ENCODE results near the gene OXER1.

Gene OXER1

GRCh38 chr2:42769583-42770287, 5.8 kb upstream of the OXER1 start:
- DNase-seq (ENCODE audit: low read depth in 2 of 2), result no peak

- no peak for DNase-seq (ENCODE audit: low read depth in 2 of 2)
Measured at GRCh38 chr2:42768706-42769256, 4.8 kb upstream of the OXER1 start.

GRCh38 chr2:42767899-42768705, 4.2 kb upstream of the OXER1 start:
- DNase-seq (ENCODE audit: low read depth in 2 of 2), result no peak

DNA sequence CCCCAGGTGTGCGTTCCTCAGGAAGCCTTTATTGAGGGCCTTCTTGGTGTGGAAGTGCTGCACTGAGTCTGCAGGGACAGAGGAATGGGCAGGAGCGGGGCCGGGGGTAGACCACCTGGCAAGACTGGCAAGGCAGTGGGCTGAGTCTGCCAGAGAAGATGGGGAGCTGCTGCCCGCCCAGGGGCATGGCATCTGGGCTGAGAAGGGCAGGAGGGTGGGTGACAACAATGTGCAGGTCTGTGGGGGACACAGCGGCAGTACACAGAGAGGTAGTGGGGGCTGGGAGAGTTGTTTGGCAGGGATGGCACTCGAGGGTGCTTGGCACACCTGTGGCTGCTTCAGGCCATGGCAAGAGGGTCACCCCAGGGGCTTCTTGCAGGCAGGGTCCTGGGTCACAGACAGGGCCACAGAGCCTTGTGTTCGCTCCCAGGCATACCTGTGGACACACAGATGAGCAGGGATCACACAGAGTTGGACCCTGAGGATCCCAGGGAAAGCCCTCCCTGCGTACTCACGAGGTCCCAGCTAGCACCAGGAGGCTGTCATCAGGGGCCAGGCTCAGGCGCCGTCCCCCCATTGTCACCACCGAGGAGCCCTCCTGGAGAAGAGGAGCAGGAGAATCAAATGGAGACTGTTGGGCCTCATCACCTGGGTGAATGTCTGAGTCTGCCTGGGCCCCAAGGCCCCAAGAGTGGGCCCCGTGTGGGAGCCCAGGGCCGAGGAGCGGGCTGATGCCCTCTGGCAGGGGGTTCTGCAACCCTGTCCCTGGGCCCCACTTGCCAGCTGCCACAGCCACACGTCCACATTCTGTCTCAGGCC, 3.4 kb upstream of the OXER1 start:
- no peak for DNase-seq (ENCODE audit: low read depth in 2 of 2)

GRCh38 chr2:42765686-42766085, 1.8 kb upstream of the OXER1 start:
- DNase-seq (ENCODE audit: low read depth in 2 of 2), result no peak

- DNase-seq (ENCODE audit: low read depth in 2 of 2), result no peak
Measured at GRCh38 chr2:42764901-42765300, 966 bp upstream of the OXER1 start.

GRCh38 chr2:42762823-42763804, 821 bp downstream of the OXER1 start:
- no peak for DNase-seq (ENCODE audit: low read depth in 2 of 2)

DNA sequence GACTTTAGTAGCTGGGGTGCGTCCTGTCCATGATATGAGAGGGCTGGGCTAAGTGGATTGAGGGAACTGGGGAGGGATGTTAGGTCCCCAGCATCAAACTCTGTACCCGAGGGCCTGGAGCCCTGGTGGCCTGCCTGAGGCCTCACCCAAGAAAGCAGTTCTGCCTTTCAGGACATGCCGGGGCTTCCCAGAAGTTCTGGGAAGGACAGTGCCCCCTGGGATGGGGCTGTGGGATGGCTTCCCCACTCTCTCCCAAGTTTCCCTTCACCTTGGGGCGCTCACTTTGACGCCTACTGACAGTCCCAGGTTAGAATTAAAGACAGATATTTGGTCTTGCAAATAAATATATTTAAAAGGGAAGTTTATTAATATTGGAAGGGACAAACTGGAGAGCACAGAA, 1.8 kb downstream of the OXER1 start:
- no peak for DNase-seq (ENCODE audit: low read depth in 2 of 2)

- no peak for DNase-seq (ENCODE audit: low read depth in 2 of 2)
Measured at GRCh38 chr2:42761554-42761953, 2.4 kb downstream of the OXER1 start.

- DNase-seq (ENCODE audit: low read depth in 2 of 2), result no peak
Measured at GRCh38 chr2:42758751-42759150, 5.2 kb downstream of the OXER1 start.

- no peak for DNase-seq (ENCODE audit: low read depth in 2 of 2)
Measured at GRCh38 chr2:42757981-42758740, 5.8 kb downstream of the OXER1 start.

DNA sequence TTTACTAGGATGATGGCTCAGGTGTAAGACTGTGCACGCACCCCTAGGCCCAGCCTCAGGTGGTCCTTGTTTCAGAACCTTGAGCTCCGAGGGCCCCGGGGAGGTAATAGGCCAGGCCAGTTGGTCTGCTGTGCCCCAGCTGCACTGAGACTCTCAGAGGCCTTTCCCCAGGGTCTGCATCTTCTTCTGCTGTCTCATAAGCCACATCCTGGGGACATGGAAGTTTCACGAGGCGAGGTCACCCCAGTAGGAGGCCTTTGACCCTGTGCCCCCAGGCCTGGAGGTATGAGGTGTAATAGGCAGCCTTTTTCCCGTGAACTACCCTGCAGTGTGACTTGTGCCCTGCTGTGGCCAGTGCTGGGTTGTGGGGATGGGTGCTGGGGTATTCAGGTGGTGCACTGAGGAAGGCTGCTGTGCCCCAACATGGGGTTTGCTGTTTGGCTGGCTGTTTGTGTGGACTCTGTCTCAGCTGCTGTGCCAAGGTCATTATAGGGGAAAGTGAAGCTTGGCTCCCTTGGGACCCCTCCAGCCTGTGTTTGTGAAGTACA, 6.9 kb downstream of the OXER1 start:
- no peak for DNase-seq (ENCODE audit: low read depth in 2 of 2)

DNA sequence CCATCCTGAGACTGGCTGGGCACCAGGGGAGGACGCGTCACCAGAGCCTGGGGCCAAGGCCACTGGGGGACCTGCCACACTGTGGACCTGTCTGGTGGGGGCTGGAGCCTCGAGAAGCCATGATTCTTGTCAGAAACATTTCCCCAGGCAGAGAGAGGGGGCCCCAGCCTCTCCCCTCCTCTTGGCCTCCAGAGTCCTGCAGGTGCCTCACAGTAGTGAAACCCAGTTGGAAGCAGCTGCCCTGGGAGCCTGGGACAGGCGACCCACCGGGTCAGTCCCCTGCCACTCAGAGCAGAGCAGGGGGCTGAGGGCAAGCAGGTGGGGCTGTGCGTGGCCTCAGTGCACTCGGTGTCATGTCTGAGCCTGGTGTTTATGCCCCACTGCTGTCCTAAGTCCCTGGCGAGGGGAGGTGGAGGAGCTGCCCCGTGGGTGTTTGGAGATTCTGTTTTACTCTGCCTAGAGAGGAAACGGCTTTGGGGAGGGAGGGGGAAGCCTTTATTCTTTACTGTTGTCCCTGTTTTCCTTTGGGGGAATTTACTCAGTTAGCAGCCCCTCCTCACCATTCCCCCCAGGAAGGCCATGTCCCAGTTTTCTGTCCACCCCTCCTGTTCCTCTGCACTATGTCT, 7.7 kb downstream of the OXER1 start:
- DNase-seq (ENCODE audit: low read depth in 2 of 2), result no peak

DNA sequence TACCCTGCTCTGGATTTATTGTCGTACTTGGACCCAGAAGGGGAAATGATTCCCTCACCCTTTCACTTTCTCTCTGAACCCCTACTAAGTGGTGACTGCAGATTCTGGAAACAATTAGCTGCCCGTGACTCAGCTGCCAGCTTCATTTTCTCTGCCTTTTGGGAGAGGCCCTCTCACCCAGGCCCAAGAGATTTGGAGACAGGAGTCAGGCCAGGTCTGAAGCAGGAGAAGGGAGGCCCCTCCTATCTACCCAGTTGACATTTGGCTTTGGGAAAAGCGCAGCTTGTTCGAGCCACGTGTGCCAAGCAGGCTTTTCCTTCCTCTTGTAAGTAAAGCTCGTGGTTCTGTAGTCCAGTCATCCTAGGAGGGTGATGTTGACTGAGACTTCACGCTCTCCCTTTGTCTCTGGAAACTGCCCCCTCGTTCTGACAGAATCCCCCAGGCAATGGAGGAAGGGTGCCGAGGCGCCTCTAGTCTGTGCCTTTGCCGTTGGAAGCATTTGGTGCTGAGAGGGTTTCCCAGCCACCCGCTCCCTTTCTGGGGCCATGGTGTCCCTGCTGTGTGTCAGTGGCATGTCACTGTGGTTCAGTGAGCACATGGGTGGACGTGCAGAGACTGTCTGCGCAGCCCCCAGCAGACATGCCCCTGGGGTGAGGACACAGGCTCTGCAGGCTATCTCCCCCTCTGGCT, 8.6 kb downstream of the OXER1 start:
- DNase-seq (ENCODE audit: low read depth in 2 of 2), result no peak

DNA sequence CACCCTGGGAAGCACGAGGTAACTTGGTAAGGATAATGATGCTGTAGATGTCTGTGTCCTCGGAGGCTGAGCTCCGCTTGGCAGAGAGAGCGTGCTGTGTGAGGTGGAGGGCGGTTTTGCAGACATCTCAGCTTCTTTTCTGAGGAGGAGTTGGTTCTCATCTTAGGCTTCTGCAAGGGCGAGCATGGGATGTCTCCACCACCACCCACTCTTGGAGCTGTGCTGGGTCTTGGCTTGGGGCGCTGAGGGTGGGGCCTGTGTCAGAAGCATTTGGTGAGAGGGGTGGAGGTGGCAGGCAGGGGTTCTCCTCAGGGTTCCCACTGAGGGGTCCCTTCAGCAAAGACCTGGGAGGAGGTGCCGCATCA, 9.2 kb downstream of the OXER1 start:
- DNase-seq (ENCODE audit: low read depth in 2 of 2), result no peak

- no peak for DNase-seq (ENCODE audit: low read depth in 2 of 2)
Measured at GRCh38 chr2:42754021-42754775, 9.7 kb downstream of the OXER1 start.

DNA sequence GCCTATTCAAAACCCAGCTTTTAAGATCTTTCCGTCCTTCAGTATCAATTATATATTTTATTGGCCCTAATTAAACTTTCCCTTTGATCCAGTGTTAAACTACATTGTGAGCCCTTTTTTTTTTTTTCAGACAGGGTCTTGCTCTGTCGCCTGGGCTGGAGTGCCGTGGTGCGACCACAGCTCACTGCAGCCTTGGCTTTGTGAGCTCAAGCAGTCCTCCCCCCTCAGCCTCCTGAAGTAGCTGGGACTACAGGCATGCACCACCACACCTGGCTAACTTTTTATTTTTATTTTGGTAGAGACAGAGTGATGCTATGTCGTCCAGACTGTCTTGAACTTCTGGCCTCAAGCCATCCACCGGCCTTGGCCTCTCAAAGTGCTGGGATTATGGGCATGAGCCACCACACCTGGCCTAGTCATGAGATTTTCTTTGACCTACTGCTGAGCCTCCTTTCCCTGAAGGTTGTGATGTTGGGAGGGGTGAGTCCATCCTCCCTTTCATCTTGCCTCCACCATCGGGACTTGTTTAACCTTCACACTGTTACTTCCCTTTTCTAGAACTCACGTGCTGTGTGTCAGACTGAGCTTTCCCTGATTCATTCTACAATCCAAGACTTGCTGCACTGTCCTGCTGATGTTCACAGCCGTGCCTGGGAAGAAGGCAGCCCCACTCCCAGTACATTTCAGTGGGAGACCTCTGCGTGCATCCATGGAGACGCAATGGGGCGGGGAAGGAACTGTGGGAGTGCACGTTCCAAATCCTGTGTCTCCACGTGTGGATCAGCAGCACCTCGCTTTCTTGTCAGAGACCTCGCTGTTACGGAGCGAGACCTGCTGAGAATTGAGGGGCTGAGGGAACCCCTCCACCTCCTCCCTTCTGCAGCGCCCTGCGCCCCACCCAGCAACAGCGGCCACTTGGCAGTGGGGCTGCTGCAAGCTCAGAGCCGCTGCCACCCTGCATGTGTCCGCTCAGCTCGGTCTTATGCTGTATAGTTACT, 10.8 kb downstream of the OXER1 start:
- no peak for DNase-seq (ENCODE audit: low read depth in 2 of 2)

Data from activated CD8-positive, alpha-beta memory T cell treated with anti-CD3 and anti-CD28 coated beads for 4 hours (primary cell).